Neural cell (in vitro differentiated cells): ENCODE data around the gene GALNT15. TPM values are rescaled to one million over a fixed set of nuclear protein-coding genes. Genes with fewer than 3 reads are reported as not detected.

ENCODE experiments used
- H2AFZ ChIP-seq: fragments of 200-600, 300-800 bp; sonication (generic), shearing (Covaris generic); 2 replicates; pipeline ENCODE4 v1.6.0; 2014; ENCODE audit warnings: low read depth, mild to moderate bottlenecking, antibody characterized with exemption, low read length, moderate library complexity
- H3F3A ChIP-seq: fragments of 200-600 bp; shearing (Covaris generic); 2 replicates; pipeline ENCODE4 v1.6.1; 2016; ENCODE audit warnings: mild to moderate bottlenecking, moderate library complexity, mixed read lengths, antibody characterized with exemption, low read length; ENCODE audit not compliant: insufficient read depth, poor library complexity, severe bottlenecking
- H3K27ac ChIP-seq: fragments of 200-600, 300-800 bp; sonication (generic), shearing (Covaris generic); 2 replicates; pipeline ENCODE4 v1.5.1; 2014; ENCODE audit warnings: mild to moderate bottlenecking, low read length, moderate library complexity
- H3K27me3 ChIP-seq: fragments of 300-800, 200-600 bp; sonication (generic), shearing (Covaris generic); 2 replicates; pipeline ENCODE4 v1.6.0; 2014; ENCODE audit warnings: mild to moderate bottlenecking, low read depth, low read length, moderate library complexity; ENCODE audit not compliant: insufficient read depth
- H3K36me3 ChIP-seq: fragments of 300-800, 200-600 bp; sonication (generic), shearing (Covaris generic); 2 replicates; pipeline ENCODE4 v1.5.1; 2014; ENCODE audit warnings: mild to moderate bottlenecking, antibody characterized with exemption, low read length, moderate library complexity; ENCODE audit not compliant: insufficient read depth
- H3K4me2 ChIP-seq: fragments of 300-800, 200-600 bp; sonication (generic), shearing (Covaris generic); 2 replicates; pipeline ENCODE4 v1.6.0; 2014; ENCODE audit warnings: mild to moderate bottlenecking, low read length
- H3K4me3 ChIP-seq: fragments of 300-800, 200-600 bp; sonication (generic), shearing (Covaris generic); 2 replicates; pipeline ENCODE4 v1.5.1; 2014; ENCODE audit warnings: mild to moderate bottlenecking, low read length, moderate library complexity
- H3K79me2 ChIP-seq: fragments of 200-600 bp; shearing (Covaris generic); replicated peaks from 2 replicates; pipeline ENCODE4 v1.6.0; 2014; ENCODE audit warnings: mild to moderate bottlenecking, low read length, moderate library complexity; ENCODE audit not compliant: insufficient read depth
- H3K9ac ChIP-seq: fragments of 300-800, 200-600 bp; sonication (generic), shearing (Covaris generic); 2 replicates; pipeline ENCODE4 v1.6.1; 2016; ENCODE audit warnings: mild to moderate bottlenecking, low read length, mixed read lengths
- H3K9me2 ChIP-seq: fragments of 200-600 bp; shearing (Covaris generic); 2 replicates; pipeline ENCODE4 v1.6.1; 2016; ENCODE audit warnings: mild to moderate bottlenecking, low read length, mixed read lengths; ENCODE audit not compliant: insufficient read depth
- H3K9me3 ChIP-seq: fragments of 200-600, 300-800 bp; sonication (generic), shearing (Covaris generic); 2 replicates; pipeline ENCODE4 v1.6.1; 2016; ENCODE audit warnings: mild to moderate bottlenecking, mixed run types, low read length, moderate library complexity, mixed read lengths
- H4K20me1 ChIP-seq: fragments of 200-600 bp; shearing (Covaris generic); 2 replicates; pipeline ENCODE4 v1.6.1; 2016; ENCODE audit warnings: mild to moderate bottlenecking, mixed run types; ENCODE audit not compliant: insufficient read depth
- CTCF ChIP-seq: fragments of 450-650 bp; IDR thresholded peaks from 2 replicates; pipeline ENCODE4 v1.5.1; 2014; ENCODE audit warnings: antibody characterized with exemption, mild to moderate bottlenecking, moderate library complexity; ENCODE audit not compliant: poor library complexity, severe bottlenecking
- EP300 ChIP-seq: fragments of 450-650 bp; conservative IDR thresholded peaks from 2 replicates; pipeline ENCODE4 v1.6.1; 2014; ENCODE audit warnings: antibody characterized with exemption, mild to moderate bottlenecking, moderate library complexity; ENCODE audit not compliant: poor library complexity, severe bottlenecking
- EZH2 ChIP-seq: fragments of 200-600, 300-800 bp; shearing (Covaris generic), sonication (generic); IDR thresholded peaks from 2 replicates; pipeline ENCODE4 v1.6.1; 2014; ENCODE audit warnings: antibody characterized with exemption, low read length, borderline replicate concordance, mild to moderate bottlenecking; ENCODE audit not compliant: insufficient read depth, poor library complexity, severe bottlenecking
- MXI1 ChIP-seq: fragments of 450-650 bp; conservative IDR thresholded peaks from 2 replicates; pipeline ENCODE4 v1.6.1; 2014; ENCODE audit warnings: antibody characterized with exemption, mild to moderate bottlenecking; ENCODE audit not compliant: poor library complexity, severe bottlenecking
- POLR2AphosphoS5 ChIP-seq: IDR thresholded peaks from 2 replicates; pipeline ENCODE4 v1.6.1; 2012
- RAD21 ChIP-seq: fragments of 450-650 bp; conservative IDR thresholded peaks from 2 replicates; pipeline ENCODE4 v1.6.1; 2014; ENCODE audit warnings: antibody characterized with exemption, mild to moderate bottlenecking, moderate library complexity
- REST ChIP-seq: IDR thresholded peaks from 2 replicates; pipeline ENCODE4 v1.6.1; 2012; ENCODE audit warnings: borderline replicate concordance
- SMC3 ChIP-seq: fragments of 450-650 bp; conservative IDR thresholded peaks from 2 replicates; pipeline ENCODE4 v1.6.1; 2014; ENCODE audit warnings: antibody characterized with exemption, mild to moderate bottlenecking, moderate library complexity; ENCODE audit not compliant: poor library complexity
- TAF1 ChIP-seq: IDR thresholded peaks from 2 replicates; pipeline ENCODE4 v1.6.1; 2012; ENCODE audit warnings: low read depth
- polyA plus RNA-seq: library from polyadenylated mRNA; depleted of rRNA; stranded (reverse); fragments of >200 nt; gene quantifications from 2 replicates; pipeline ENCODE4 v1.2.3, GENCODE V29; 2014

GALNT15 gene
- polyA plus RNA-seq, 1 donor from 2014 or later: 1.5 TPM

GRCh38 chr3:16234281-16234680 is 59.8 kb downstream of the GALNT15 start:
- Histone ChIP-seq H3K27ac (no peak overlapping the region), H3K79me2 (no peaks in the 10 kb centered on the region), H3K9me3 (no peaks in the 10 kb centered on the region), H2AFZ (no peak overlapping the region), H3K9me2 (no peaks in the 10 kb centered on the region), H3K9ac (no peak overlapping the region), H3K27me3 (no peaks in the 10 kb centered on the region), H3F3A (no peaks in the 10 kb centered on the region), H3K36me3 (no peaks in the 10 kb centered on the region), H4K20me1 (no peaks in the 10 kb centered on the region), H3K4me3 (no peak overlapping the region), H3K4me2 (no peak overlapping the region)
- TF ChIP-seq REST (no peak), TAF1 (no peak), RAD21 (no peak), POLR2AphosphoS5 (no peak)

- H3K9ac ChIP-seq: no peak overlapping the region
- no peaks in the 10 kb centered on the region for H4K20me1 ChIP-seq
- no peak overlapping the region for H3K4me3 ChIP-seq
- TF ChIP-seq POLR2AphosphoS5 (no peak), TAF1 (no peak), EP300 (no peak), CTCF (no peak), RAD21 (no peak), MXI1 (no peak), SMC3 (no peak), EZH2 (no peak), REST (no peak)
- H3F3A ChIP-seq: no peaks in the 10 kb centered on the region
- no peaks in the 10 kb centered on the region for H3K9me3 ChIP-seq
- H2AFZ ChIP-seq: no peak overlapping the region
- no peak overlapping the region for H3K27ac ChIP-seq
- no peaks in the 10 kb centered on the region for H3K36me3 ChIP-seq
- no peaks in the 10 kb centered on the region for H3K9me2 ChIP-seq
- no peaks in the 10 kb centered on the region for H3K79me2 ChIP-seq
- no peak overlapping the region for H3K4me2 ChIP-seq
- no peaks in the 10 kb centered on the region for H3K27me3 ChIP-seq
Observed at GRCh38 chr3:16236030-16236639, 61.7 kb downstream of the GALNT15 start.
